ENCODE data around the gene IGFN1. TPM values are rescaled to one million over a fixed set of nuclear protein-coding genes. Genes with fewer than 3 reads are reported as not detected.
A peak's percentile ranks its signal among the peaks of the same experiment; 100 is the strongest.

The IGFN1 gene
- total RNA-seq, 1 donor from 2014 or later = 1.6 TPM

- Mint-ChIP-seq H3K27ac (no peak overlapping the region), H3K4me1 (peaks cover 13% of the 10 kb centered on the region), H3K36me3 (no peaks in the 10 kb centered on the region), H3K9me3 (peaks cover 3% of the 10 kb centered on the region), H3K4me3 (peak overlapping the region; percentile 80), H3K27me3 (ENCODE audit: low read depth) (no peaks in the 10 kb centered on the region)
- DNase-seq (ENCODE audit: low spot score in 2 of 2, unreplicated experiment in 2 of 2) = no peak
- TF ChIP-seq CTCF (IDR thresholded peaks at IDR 0.05; ENCODE audit: unreplicated experiment) = no peak
Observed at GRCh38 chr1:201172326-201172725, 18.3 kb upstream of the IGFN1 start.

GRCh38 chr1:201172999-201173610, 17.5 kb upstream of the IGFN1 start:
- H3K27ac Mint-ChIP-seq = peak overlapping the region; percentile 41
- no peak overlapping the region for H3K4me3 Mint-ChIP-seq
- H3K27me3 Mint-ChIP-seq (ENCODE audit: low read depth) = no peaks in the 10 kb centered on the region

GRCh38 chr1:201173736-201174135, 16.9 kb upstream of the IGFN1 start:
- Mint-ChIP-seq H3K9me3 (peaks cover 4% of the 10 kb centered on the region), H3K27ac (no peak overlapping the region), H3K27me3 (ENCODE audit: low read depth) (no peaks in the 10 kb centered on the region), H3K36me3 (no peaks in the 10 kb centered on the region), H3K4me3 (no peak overlapping the region), H3K4me1 (peaks cover 13% of the 10 kb centered on the region)
- TF ChIP-seq CTCF (IDR thresholded peaks at IDR 0.05; ENCODE audit: unreplicated experiment) = no peak
- no peak for DNase-seq (ENCODE audit: low spot score in 2 of 2, unreplicated experiment in 2 of 2)

More at GRCh38 chr1:201172999-201173610, 17.5 kb upstream of the IGFN1 start:
- Mint-ChIP-seq H3K36me3 (no peaks in the 10 kb centered on the region), H3K9me3 (no peaks in the 10 kb centered on the region), H3K4me1 (peaks cover 13% of the 10 kb centered on the region)
- no peak for DNase-seq (ENCODE audit: low spot score in 2 of 2, unreplicated experiment in 2 of 2)
- TF ChIP-seq CTCF (IDR thresholded peaks at IDR 0.05; ENCODE audit: unreplicated experiment) = no peak

- Mint-ChIP-seq H3K4me3 (no peak overlapping the region), H3K9me3 (peaks cover 11% of the 10 kb centered on the region), H3K36me3 (no peaks in the 10 kb centered on the region), H3K4me1 (peaks cover 11% of the 10 kb centered on the region), H3K27ac (no peak overlapping the region), H3K27me3 (ENCODE audit: low read depth) (no peaks in the 10 kb centered on the region)
- no peak for DNase-seq (ENCODE audit: low spot score in 2 of 2, unreplicated experiment in 2 of 2)
- TF ChIP-seq CTCF (IDR thresholded peaks at IDR 0.05; ENCODE audit: unreplicated experiment) = no peak
Observed at GRCh38 chr1:201175820-201176500, 14.7 kb upstream of the IGFN1 start.

GRCh38 chr1:201176940-201177339, 13.7 kb upstream of the IGFN1 start:
- Mint-ChIP-seq H3K4me3 (no peak overlapping the region), H3K27me3 (ENCODE audit: low read depth) (peaks cover 4% of the 10 kb centered on the region), H3K27ac (no peak overlapping the region), H3K9me3 (peaks cover 11% of the 10 kb centered on the region), H3K4me1 (peaks cover 7% of the 10 kb centered on the region), H3K36me3 (no peaks in the 10 kb centered on the region)
- DNase-seq (ENCODE audit: low spot score in 2 of 2, unreplicated experiment in 2 of 2) = no peak
- no peak for TF ChIP-seq CTCF (IDR thresholded peaks at IDR 0.05; ENCODE audit: unreplicated experiment)

Data from mesothelial cell of epicardium (in vitro differentiated cells).